MM.1S (cell line): ENCODE results near the gene UBE2E2.

ENCODE experiments used
- CTCF ChIP-seq: fragments of 300-600 bp; sonication (generic); IDR thresholded peaks from 2 replicates; pipeline ENCODE4 v1.5.1; 2016; ENCODE audit warnings: antibody characterized with exemption, low read length, mixed read lengths
- EZH2 ChIP-seq: fragments of 300-600 bp; sonication (generic); optimal IDR thresholded peaks from 2 replicates; pipeline ENCODE3; 2017; ENCODE audit warnings: low read depth, mild to moderate bottlenecking, antibody characterized with exemption, low read length, mixed read lengths
- EZH2phosphoT487 ChIP-seq: fragments of 300-600 bp; sonication (generic); IDR thresholded peaks from 2 replicates; pipeline ENCODE4 v1.6.1; 2018; ENCODE audit warnings: antibody characterized with exemption, low read length

DNA sequence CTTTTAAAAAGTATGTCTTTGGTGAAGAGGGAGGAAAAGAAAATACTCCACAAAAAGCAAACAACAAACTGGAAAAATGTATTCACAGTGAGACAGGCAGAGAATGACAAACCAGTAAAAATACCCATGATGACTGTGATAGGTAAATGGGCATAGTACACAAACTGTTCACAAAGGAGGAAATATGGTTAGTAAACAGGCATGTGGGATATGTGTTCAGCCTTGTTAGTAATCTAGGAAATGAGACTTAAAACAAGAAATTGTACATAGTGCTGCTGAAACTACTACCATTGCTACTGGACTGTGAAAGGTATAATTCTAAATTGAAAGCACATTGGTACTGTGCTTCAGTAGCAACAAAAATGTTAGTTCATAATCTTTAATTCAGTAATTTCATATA, 50.1 kb downstream of the UBE2E2 start:
- TF ChIP-seq EZH2phosphoT487 = no peak
- no peak for TF ChIP-seq CTCF
- no peak for TF ChIP-seq EZH2
